Natural killer cell (primary cell): Measurements from ENCODE around the gene CBLB. TPM values are rescaled to one million over a fixed set of nuclear protein-coding genes. Genes with fewer than 3 reads are reported as not detected.
A peak's percentile ranks its signal among the peaks of the same experiment; 100 is the strongest.
"Not testable (repeated sequence)": the region's sequence is repeated elsewhere in the genome, so short reads cannot be mapped to it uniquely, and the experiment has no call there.

ENCODE experiments used
- ATAC-seq, 3 donors: fragments of 150-1000 bp in 2 of 3; fragments of 200-7000 bp in 1 of 3; cut with Tn5 transposase; 1 replicate in 1 of 3; 2 replicates in 2 of 3; pipeline ENCODE4 v1.10.0; 2021; ENCODE audit warnings: mild to moderate bottlenecking in 2 of 3, moderate library complexity in 2 of 3
- DNase-seq, 2 donors: peaks; one replicate each; pipeline versions ENCODE4 v3.0.0 to v3.0.0-alpha.2; 2013 to 2021; ENCODE audit warnings: mixed read lengths in 1 of 2
- H3K27ac ChIP-seq: one replicate; pipeline ENCODE4 v1.5.1; 2013; ENCODE audit warnings: mild to moderate bottlenecking, low read length
- H3K27me3 ChIP-seq: one replicate; pipeline ENCODE4 v1.6.1; 2013; ENCODE audit warnings: low read length; ENCODE audit not compliant: control insufficient read depth, insufficient read depth
- H3K36me3 ChIP-seq: one replicate; pipeline ENCODE4 v1.6.1; 2013; ENCODE audit warnings: low read length; ENCODE audit not compliant: control insufficient read depth, insufficient read depth
- H3K4me1 ChIP-seq: one replicate; pipeline ENCODE4 v1.6.1; 2013; ENCODE audit warnings: low read length; ENCODE audit not compliant: control insufficient read depth, insufficient read depth
- H3K4me3 ChIP-seq: one replicate; pipeline ENCODE4 v1.5.1; 2013; ENCODE audit warnings: low read length
- H3K9me3 ChIP-seq: one replicate; pipeline ENCODE4 v1.6.1; 2013; ENCODE audit warnings: low read length; ENCODE audit not compliant: control insufficient read depth, insufficient read depth
- H3K27ac Mint-ChIP-seq, 2 donors: one replicate each; pipeline ENCODE4 v1.8.0; 2022; ENCODE audit warnings: mild to moderate bottlenecking in 2 of 2, mixed read lengths in 2 of 2, moderate library complexity in 1 of 2
- H3K27me3 Mint-ChIP-seq, 2 donors: one replicate each; pipeline ENCODE4 v1.8.0; 2022; ENCODE audit warnings: low read depth in 2 of 2, mixed read lengths in 2 of 2
- H3K36me3 Mint-ChIP-seq: one replicate; pipeline ENCODE4 v1.8.0; 2022; ENCODE audit warnings: mixed read lengths
- H3K4me1 Mint-ChIP-seq, 2 donors: one replicate each; pipeline ENCODE4 v1.8.0; 2022; ENCODE audit warnings: mixed read lengths in 2 of 2
- H3K4me3 Mint-ChIP-seq: one replicate; pipeline ENCODE4 v1.8.0; 2022; ENCODE audit warnings: mild to moderate bottlenecking, moderate library complexity, mixed read lengths
- H3K9me3 Mint-ChIP-seq, 2 donors: one replicate each; pipeline ENCODE4 v1.8.0; 2022; ENCODE audit warnings: mixed read lengths in 2 of 2
- CTCF ChIP-seq: fragments of 200-600 bp; IDR thresholded peaks from one replicate; pipeline ENCODE4 v1.8.0; 2022; ENCODE audit warnings: antibody characterized with exemption
- WGBS: methylation state at CpG from one replicate; pipeline ENCODE4 v1.1.7; 2013; ENCODE audit warnings: missing lambda C conversion rate; ENCODE audit not compliant: insufficient coverage; 5-methylcytosine and 5-hydroxymethylcytosine counted together
- intact Hi-C: fragments of 100-400 bp; cut with micrococcal nuclease; formaldehyde crosslinking; loops from one replicate; pipeline ENCODE4 v1.14.2; 2022
- total RNA-seq, 4 donors: library from RNA; stranded (reverse); fragments of 120-200 nt in 1 of 4; gene quantifications; one replicate each; pipeline versions ENCODE4 v1.2.3 to v1.2.4, GENCODE V29; 2013 to 2022

The CBLB gene
- total RNA-seq, 3 donors from 2014 or later (not counting 1 experiment from before 2014, with no cell fraction given) = 180 to 287 (median 230) TPM

GRCh38 chr3:105731686-105732085, 137.1 kb downstream of the CBLB start:
- Histone ChIP-seq H3K36me3 (peaks cover 49% of the 10 kb centered on the region), H3K9me3 (no peaks in the 10 kb centered on the region), H3K4me1 (peaks cover 2% of the 10 kb centered on the region), H3K4me3 (no peak overlapping the region), H3K27me3 (no peaks in the 10 kb centered on the region), H3K27ac (no peak overlapping the region)
- Mint-ChIP-seq H3K36me3 (peaks cover 18% of the 10 kb centered on the region), H3K27me3 (no peaks in the 10 kb centered on the region), H3K4me1 (peaks cover 27 to 37% of the 10 kb centered on the region in 2 donors), H3K27ac (peak overlapping the region; percentile 33 to 57), H3K4me3 (no peak overlapping the region), H3K9me3 (peaks cover 5 to 6% of the 10 kb centered on the region in 2 donors)
- no peak for ATAC-seq
- no peak for DNase-seq
- no CpG with 5 or more reads among the region's 1 CpG for WGBS
- TF ChIP-seq CTCF = no peak
- intact Hi-C loops = no loop called here

- no peaks in the 10 kb centered on the region for H3K27me3 ChIP-seq
- no peaks in the 10 kb centered on the region for H3K9me3 ChIP-seq
- peaks cover 2% of the 10 kb centered on the region for H3K4me1 ChIP-seq
- Mint-ChIP-seq H3K27me3 (no peaks in the 10 kb centered on the region), H3K36me3 (peaks cover 19% of the 10 kb centered on the region), H3K4me3 (no peak overlapping the region), H3K9me3 (peaks cover 5 to 6% of the 10 kb centered on the region in 2 donors), H3K27ac (peak overlapping the region; percentile 27 to 64), H3K4me1 (peaks cover 27 to 37% of the 10 kb centered on the region in 2 donors)
- no peak for ATAC-seq
- no peak overlapping the region for H3K4me3 ChIP-seq
- peaks cover 48% of the 10 kb centered on the region for H3K36me3 ChIP-seq
- intact Hi-C loops = no loop called here
- H3K27ac ChIP-seq = no peak overlapping the region
- no peak for TF ChIP-seq CTCF
- DNase-seq = no peak
Observed at GRCh38 chr3:105730801-105731354, 137.9 kb downstream of the CBLB start.

- ATAC-seq (no peak), DNase-seq (no peak)
- H3K4me1 Mint-ChIP-seq = peaks cover 27 to 37% of the 10 kb centered on the region in 2 donors
- peaks cover 5 to 6% of the 10 kb centered on the region in 2 donors for H3K9me3 Mint-ChIP-seq
- intact Hi-C loops = no loop called here
- H3K36me3 ChIP-seq = peaks cover 39% of the 10 kb centered on the region
- peak overlapping the region in 1 of 2 donors; percentile 64 for H3K27ac Mint-ChIP-seq
- no peak for TF ChIP-seq CTCF
- H3K27ac ChIP-seq = no peak overlapping the region
- H3K36me3 Mint-ChIP-seq = peaks cover 19% of the 10 kb centered on the region
- H3K9me3 ChIP-seq = no peaks in the 10 kb centered on the region
- H3K4me3 Mint-ChIP-seq = no peak overlapping the region
- H3K27me3 ChIP-seq = no peaks in the 10 kb centered on the region
- no peak overlapping the region for H3K4me3 ChIP-seq
- 100% methylated on average over 2 of the region's 3 CpGs for WGBS
- no peaks in the 10 kb centered on the region for H3K27me3 Mint-ChIP-seq
- H3K4me1 ChIP-seq = peaks cover 2% of the 10 kb centered on the region
Observed at GRCh38 chr3:105729667-105730066, 139.1 kb downstream of the CBLB start.

GRCh38 chr3:105728771-105729312, 140.0 kb downstream of the CBLB start:
- Mint-ChIP-seq H3K4me3 (no peak overlapping the region), H3K4me1 (peaks cover 31 to 37% of the 10 kb centered on the region in 2 donors), H3K36me3 (peaks cover 19% of the 10 kb centered on the region), H3K27ac (peak overlapping the region in 1 of 2 donors; percentile 83), H3K9me3 (peaks cover 5 to 6% of the 10 kb centered on the region in 2 donors), H3K27me3 (no peaks in the 10 kb centered on the region)
- Histone ChIP-seq H3K9me3 (no peaks in the 10 kb centered on the region), H3K27me3 (no peaks in the 10 kb centered on the region), H3K4me3 (no peak overlapping the region), H3K4me1 (peaks cover 2% of the 10 kb centered on the region), H3K36me3 (peaks cover 33% of the 10 kb centered on the region), H3K27ac (no peak overlapping the region)
- intact Hi-C loops = no loop called here
- no peak for TF ChIP-seq CTCF
- no CpG with 5 or more reads among the region's 3 CpGs for WGBS
- ATAC-seq = no peak
- no peak for DNase-seq

- H3K4me3 ChIP-seq, H3K27me3 Mint-ChIP-seq, H3K4me3 Mint-ChIP-seq, H3K27ac ChIP-seq, H3K9me3 Mint-ChIP-seq, H3K9me3 ChIP-seq, H3K4me1 ChIP-seq, ATAC-seq, intact Hi-C loops, DNase-seq, H3K27me3 ChIP-seq: not testable (repeated sequence)
- WGBS = 89% methylated on average over 3 of the region's 3 CpGs
- peaks cover 22% of the 10 kb centered on the region for H3K36me3 ChIP-seq
- H3K27ac Mint-ChIP-seq = peak overlapping the region; percentile 71 to 83
- H3K4me1 Mint-ChIP-seq = peaks cover 41 to 48% of the 10 kb centered on the region in 2 donors
- peaks cover 19% of the 10 kb centered on the region for H3K36me3 Mint-ChIP-seq
Observed at GRCh38 chr3:105727036-105727435, 141.8 kb downstream of the CBLB start.
